IPS-15b (cell line): ENCODE measurements around the gene SULT1C4.
"Not testable (repeated sequence)": the region's sequence is repeated elsewhere in the genome, so short reads cannot be mapped to it uniquely, and the experiment has no call there.

Source experiments
- H3K27me3 ChIP-seq: one replicate; pipeline ENCODE4 v1.6.1; 2013; ENCODE audit warnings: low read length; ENCODE audit not compliant: control insufficient read depth, insufficient read depth
- H3K36me3 ChIP-seq: one replicate; pipeline ENCODE4 v1.6.1; 2013; ENCODE audit warnings: low read length; ENCODE audit not compliant: control insufficient read depth, insufficient read depth
- H3K4me1 ChIP-seq: one replicate; pipeline ENCODE4 v1.6.1; 2013; ENCODE audit warnings: mild to moderate bottlenecking, low read length; ENCODE audit not compliant: control insufficient read depth, insufficient read depth
- H3K4me3 ChIP-seq: one replicate; pipeline ENCODE4 v1.5.1; 2013; ENCODE audit warnings: low read depth, low read length
- H3K9ac ChIP-seq: one replicate; pipeline ENCODE4 v1.6.1; 2013; ENCODE audit warnings: low read depth, mild to moderate bottlenecking, low read length
- H3K9me3 ChIP-seq: one replicate; pipeline ENCODE4 v1.6.1; 2013; ENCODE audit warnings: mild to moderate bottlenecking, low read length; ENCODE audit not compliant: control insufficient read depth, insufficient read depth

The SULT1C4 gene

GRCh38 chr2:108417254-108417653 lies 39.5 kb downstream of the SULT1C4 start:
- H3K27me3 ChIP-seq = no peaks in the 10 kb centered on the region
- H3K9ac ChIP-seq = no peak overlapping the region
- H3K4me3 ChIP-seq = no peak overlapping the region
- no peaks in the 10 kb centered on the region for H3K4me1 ChIP-seq
- H3K9me3 ChIP-seq = no peaks in the 10 kb centered on the region
- H3K36me3 ChIP-seq = no peaks in the 10 kb centered on the region

GRCh38 chr2:108418416-108418815 lies 40.7 kb downstream of the SULT1C4 start:
- Histone ChIP-seq H3K9me3 (no peaks in the 10 kb centered on the region), H3K9ac (no peak overlapping the region), H3K4me1 (no peaks in the 10 kb centered on the region), H3K27me3 (no peaks in the 10 kb centered on the region), H3K4me3 (no peak overlapping the region), H3K36me3 (no peaks in the 10 kb centered on the region)

DNA sequence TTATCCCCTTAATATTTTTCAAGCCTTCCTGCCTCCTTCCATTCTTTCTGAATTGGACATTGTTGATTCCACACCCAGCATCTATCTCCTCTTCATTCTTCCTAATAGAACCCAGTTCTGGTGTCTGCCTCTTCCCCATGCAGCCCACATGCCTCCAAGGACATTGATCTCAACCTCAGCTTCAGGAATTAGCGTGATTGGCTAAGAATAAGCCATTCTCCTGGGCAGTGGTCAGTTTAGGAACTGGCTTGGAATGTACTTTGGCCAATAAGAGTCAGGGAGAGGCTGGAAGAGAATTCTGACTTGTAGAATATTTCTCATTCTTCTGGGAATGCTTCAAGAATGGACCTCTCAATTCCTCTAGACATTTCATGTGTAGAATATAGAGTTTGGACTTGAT lies 45.3 kb downstream of the SULT1C4 start:
- no peaks in the 10 kb centered on the region for H3K36me3 ChIP-seq
- no peak overlapping the region for H3K9ac ChIP-seq
- no peaks in the 10 kb centered on the region for H3K9me3 ChIP-seq
- H3K4me1 ChIP-seq = no peaks in the 10 kb centered on the region
- H3K27me3 ChIP-seq = no peaks in the 10 kb centered on the region
- H3K4me3 ChIP-seq = no peak overlapping the region

GRCh38 chr2:108423502-108424251 lies 45.9 kb downstream of the SULT1C4 start:
- no peak overlapping the region for H3K9ac ChIP-seq
- H3K4me1 ChIP-seq = no peaks in the 10 kb centered on the region
- H3K4me3 ChIP-seq = no peak overlapping the region
- H3K36me3 ChIP-seq = no peaks in the 10 kb centered on the region
- no peaks in the 10 kb centered on the region for H3K9me3 ChIP-seq
- no peaks in the 10 kb centered on the region for H3K27me3 ChIP-seq

GRCh38 chr2:108428286-108429009 lies 50.7 kb downstream of the SULT1C4 start:
- H3K9me3 ChIP-seq = no peaks in the 10 kb centered on the region
- no peaks in the 10 kb centered on the region for H3K27me3 ChIP-seq

GRCh38 chr2:108435578-108435977 lies 57.8 kb downstream of the SULT1C4 start:
- H3K27me3 ChIP-seq, H3K9me3 ChIP-seq, H3K9ac ChIP-seq, H3K4me3 ChIP-seq, H3K36me3 ChIP-seq, H3K4me1 ChIP-seq: not testable (repeated sequence)

More at GRCh38 chr2:108428286-108429009, 50.7 kb downstream of the SULT1C4 start:
- Histone ChIP-seq H3K36me3 (no peaks in the 10 kb centered on the region), H3K4me1 (no peaks in the 10 kb centered on the region), H3K9ac (no peak overlapping the region), H3K4me3 (no peak overlapping the region)

- H3K36me3 ChIP-seq = no peaks in the 10 kb centered on the region
- no peak overlapping the region for H3K9ac ChIP-seq
- H3K9me3 ChIP-seq = no peaks in the 10 kb centered on the region
- no peaks in the 10 kb centered on the region for H3K4me1 ChIP-seq
- no peaks in the 10 kb centered on the region for H3K27me3 ChIP-seq
- H3K4me3 ChIP-seq = no peak overlapping the region
Observed at GRCh38 chr2:108436976-108437375, 59.2 kb downstream of the SULT1C4 start.
